Dendritic cell treated with granulocyte-macrophage colony-stimulating factor and Interleukin-4, amounts not matched to agents 40 ng/mL and 50 ng/mL, for 4 days (primary cell): ENCODE data around the gene RPRM.
"Not testable (repeated sequence)": the region's sequence is repeated elsewhere in the genome, so short reads cannot be mapped to it uniquely, and the experiment has no call there.

Experiments
- H3K27ac Mint-ChIP-seq: one replicate; pipeline ENCODE4 v1.8.0; 2022; ENCODE audit warnings: mild to moderate bottlenecking, mixed read lengths
- H3K27me3 Mint-ChIP-seq: one replicate; pipeline ENCODE4 v1.8.0; 2022; ENCODE audit warnings: mild to moderate bottlenecking, mixed read lengths
- H3K36me3 Mint-ChIP-seq: one replicate; pipeline ENCODE4 v1.8.0; 2022; ENCODE audit warnings: low read depth, mixed read lengths
- H3K4me1 Mint-ChIP-seq: one replicate; pipeline ENCODE4 v1.8.0; 2022; ENCODE audit warnings: low read depth, mixed read lengths
- H3K4me3 Mint-ChIP-seq: one replicate; pipeline ENCODE4 v1.8.0; 2022; ENCODE audit warnings: mild to moderate bottlenecking, moderate library complexity, mixed read lengths
- H3K9me3 Mint-ChIP-seq: one replicate; pipeline ENCODE4 v1.8.0; 2022; ENCODE audit warnings: mixed read lengths
- intact Hi-C: fragments of 100-400 bp; cut with micrococcal nuclease; formaldehyde crosslinking; loops from one replicate; pipeline ENCODE4 v1.15.0; 2022

RPRM gene

DNA sequence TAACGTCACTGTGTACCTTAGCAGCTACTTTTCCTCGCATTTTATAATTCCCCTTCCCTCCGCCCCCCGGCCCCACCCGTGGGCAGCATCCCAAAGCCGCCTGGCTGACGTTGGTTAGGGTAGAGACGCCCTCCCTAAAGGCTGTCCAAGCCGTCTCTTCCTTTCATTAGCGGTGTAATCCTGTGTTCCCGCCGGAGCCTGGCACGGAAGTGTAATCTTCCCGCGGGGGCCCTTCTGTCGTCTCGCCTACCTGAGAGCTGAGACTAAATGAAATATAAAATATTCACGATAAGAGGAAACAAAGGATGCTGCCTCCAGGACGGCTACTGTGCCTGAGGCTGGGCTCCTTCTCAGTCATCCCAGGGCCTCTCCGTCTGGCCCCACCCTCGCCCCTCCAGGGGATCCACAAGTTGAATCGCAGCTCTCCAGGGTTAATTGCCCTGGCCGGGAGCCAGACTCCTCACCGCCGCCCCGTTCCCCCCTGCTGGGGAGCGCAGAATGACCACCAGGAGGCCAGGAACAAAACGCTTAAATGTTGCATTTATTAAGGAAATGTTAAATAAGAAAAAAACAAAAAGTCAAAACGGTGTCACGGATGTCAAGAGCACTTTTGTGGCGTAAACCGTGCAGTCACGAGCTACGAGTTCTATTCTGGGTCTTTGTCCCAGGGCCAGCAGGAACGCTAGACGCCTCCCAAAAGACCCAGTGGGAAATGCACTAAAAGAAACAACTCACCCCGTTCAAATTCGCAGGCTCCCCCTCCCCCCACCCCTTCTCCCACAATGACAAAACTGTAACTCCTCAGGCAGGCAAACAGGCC is 1.5 kb downstream of the RPRM start:
- Mint-ChIP-seq H3K4me1 (peaks cover 17% of the 10 kb centered on the region), H3K27ac (no peak overlapping the region), H3K9me3 (no peaks in the 10 kb centered on the region), H3K4me3 (no peak overlapping the region), H3K27me3 (peaks cover 58% of the 10 kb centered on the region), H3K36me3 (no peaks in the 10 kb centered on the region)
- intact Hi-C loops: loop anchor here (5.0 kb wide), 1 partner anchor 615 kb away; no protein-coding TSS in a partner anchor

DNA sequence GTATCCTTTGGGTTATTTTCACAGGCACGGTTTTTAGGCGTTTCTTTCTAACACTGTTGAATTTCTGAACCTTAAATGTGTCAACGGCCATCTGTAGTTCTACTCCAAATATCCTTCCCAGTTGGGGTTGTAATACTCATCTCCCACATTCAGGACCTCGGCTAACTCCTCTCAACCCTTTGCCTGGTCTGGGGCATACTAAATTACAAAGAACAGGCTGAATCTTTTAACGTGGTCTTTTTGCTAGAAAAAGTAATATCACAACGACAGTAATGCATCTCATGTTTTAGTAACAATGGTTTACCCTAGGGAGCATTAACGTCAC is 2.1 kb downstream of the RPRM start:
- no peaks in the 10 kb centered on the region for H3K36me3 Mint-ChIP-seq
- intact Hi-C loops: loop anchor here (5.0 kb wide), 1 partner anchor 614 kb away; no protein-coding TSS in a partner anchor
- H3K27ac Mint-ChIP-seq: no peak overlapping the region
- H3K4me3 Mint-ChIP-seq: no peak overlapping the region
- peaks cover 58% of the 10 kb centered on the region for H3K27me3 Mint-ChIP-seq
- no peaks in the 10 kb centered on the region for H3K9me3 Mint-ChIP-seq
- peaks cover 17% of the 10 kb centered on the region for H3K4me1 Mint-ChIP-seq

DNA sequence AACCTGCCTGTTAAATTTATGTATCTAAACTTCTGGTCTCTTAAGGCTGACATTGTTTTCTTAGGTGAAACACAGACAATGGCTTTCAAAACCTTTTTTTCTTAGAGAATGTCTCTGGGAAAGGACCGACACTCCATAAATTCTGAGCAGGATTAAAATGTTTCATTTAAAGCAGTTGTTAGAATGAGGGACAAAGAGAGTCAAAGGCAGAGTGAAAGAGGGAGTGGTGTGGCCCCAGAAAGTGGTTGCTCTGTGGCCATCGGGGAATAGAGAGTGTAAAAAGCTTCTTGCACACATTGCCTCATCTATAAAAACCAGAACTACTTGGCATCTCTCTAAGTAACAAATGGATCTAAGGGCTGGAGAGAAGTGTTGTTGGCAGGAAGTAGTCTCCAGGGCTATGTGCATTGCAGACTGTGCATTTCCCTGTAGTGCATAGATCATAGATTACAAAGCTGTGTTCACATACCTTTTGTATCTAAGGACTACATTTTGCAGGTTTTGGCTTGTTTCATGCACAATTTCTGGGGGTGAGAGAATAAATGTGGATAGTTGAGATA is 3.6 kb downstream of the RPRM start:
- no peaks in the 10 kb centered on the region for H3K36me3 Mint-ChIP-seq
- no peak overlapping the region for H3K27ac Mint-ChIP-seq
- no peaks in the 10 kb centered on the region for H3K9me3 Mint-ChIP-seq
- intact Hi-C loops: loop anchor here (5.0 kb wide), 1 partner anchor 613 kb away; no protein-coding TSS in a partner anchor
- H3K4me3 Mint-ChIP-seq: no peak overlapping the region
- peaks cover 17% of the 10 kb centered on the region for H3K4me1 Mint-ChIP-seq
- H3K27me3 Mint-ChIP-seq: peaks cover 57% of the 10 kb centered on the region

DNA sequence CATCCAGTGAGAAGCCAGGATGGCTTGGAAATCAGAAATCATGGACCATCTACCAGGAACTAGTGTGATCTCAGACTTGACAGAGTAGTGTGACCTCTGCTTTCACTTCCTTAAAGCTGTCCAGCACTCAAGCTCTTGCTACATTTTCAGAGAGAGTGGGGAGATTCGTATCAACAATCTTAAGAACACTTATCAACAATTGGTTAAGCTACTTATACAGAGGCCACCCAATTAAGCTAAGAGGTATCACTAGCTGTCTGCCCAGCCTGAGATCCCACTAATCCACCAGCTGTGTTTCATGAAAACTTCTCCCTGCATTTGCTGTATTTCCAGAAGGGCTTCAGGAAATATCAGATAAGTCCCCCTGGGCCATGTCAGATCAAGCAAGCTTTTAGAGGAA is 4.2 kb downstream of the RPRM start:
- Mint-ChIP-seq H3K4me3 (no peak overlapping the region), H3K4me1 (peaks cover 17% of the 10 kb centered on the region), H3K27ac (no peak overlapping the region), H3K9me3 (no peaks in the 10 kb centered on the region), H3K36me3 (no peaks in the 10 kb centered on the region), H3K27me3 (peaks cover 52% of the 10 kb centered on the region)
- intact Hi-C loops: no loop called here

DNA sequence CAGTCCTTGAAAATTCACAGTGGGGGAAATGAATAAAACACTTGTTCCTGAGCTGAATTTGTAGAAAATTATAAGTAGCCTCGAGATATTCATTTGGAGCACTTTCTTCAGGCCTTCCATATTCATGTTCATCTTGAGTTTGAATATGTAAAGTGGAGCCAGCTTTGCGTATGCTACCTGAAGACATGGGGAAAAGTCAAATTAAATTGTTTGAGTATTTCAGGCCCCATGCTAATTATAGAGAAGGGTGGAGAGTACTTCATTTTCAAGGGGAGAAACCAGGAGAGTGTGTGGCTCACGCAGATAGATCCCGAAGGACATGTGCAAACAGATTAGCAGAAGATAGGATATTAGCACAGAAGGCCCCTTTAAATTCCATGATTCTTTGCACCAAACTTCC is 7.7 kb downstream of the RPRM start:
- H3K36me3 Mint-ChIP-seq: no peaks in the 10 kb centered on the region
- H3K4me1 Mint-ChIP-seq: no peaks in the 10 kb centered on the region
- peaks cover 16% of the 10 kb centered on the region for H3K27me3 Mint-ChIP-seq
- H3K4me3 Mint-ChIP-seq: no peak overlapping the region
- H3K9me3 Mint-ChIP-seq: no peaks in the 10 kb centered on the region
- no peak overlapping the region for H3K27ac Mint-ChIP-seq
- intact Hi-C loops: no loop called here

DNA sequence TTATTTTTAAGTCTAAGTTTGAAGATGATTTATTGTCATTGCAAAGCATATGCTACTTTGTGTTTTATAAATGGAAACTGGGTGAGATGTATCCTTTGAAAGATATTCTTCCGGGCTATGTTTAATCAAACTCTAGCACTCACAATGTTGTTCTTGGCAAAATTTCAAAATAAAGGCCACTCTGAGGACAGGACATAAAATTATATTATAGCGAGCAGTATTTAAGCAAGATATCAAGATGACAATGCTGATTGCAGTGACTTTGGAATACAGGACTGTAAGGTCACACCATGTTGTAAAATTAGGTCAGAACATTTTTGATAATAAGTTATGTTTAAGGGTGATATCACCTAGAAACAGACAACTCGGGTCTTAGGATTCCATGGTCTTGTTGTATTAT is 14.2 kb downstream of the RPRM start:
- H3K27me3 Mint-ChIP-seq: no peaks in the 10 kb centered on the region
- intact Hi-C loops: no loop called here
- H3K36me3 Mint-ChIP-seq: no peaks in the 10 kb centered on the region
- no peak overlapping the region for H3K4me3 Mint-ChIP-seq
- H3K27ac Mint-ChIP-seq: no peak overlapping the region
- no peaks in the 10 kb centered on the region for H3K4me1 Mint-ChIP-seq
- H3K9me3 Mint-ChIP-seq: no peaks in the 10 kb centered on the region

DNA sequence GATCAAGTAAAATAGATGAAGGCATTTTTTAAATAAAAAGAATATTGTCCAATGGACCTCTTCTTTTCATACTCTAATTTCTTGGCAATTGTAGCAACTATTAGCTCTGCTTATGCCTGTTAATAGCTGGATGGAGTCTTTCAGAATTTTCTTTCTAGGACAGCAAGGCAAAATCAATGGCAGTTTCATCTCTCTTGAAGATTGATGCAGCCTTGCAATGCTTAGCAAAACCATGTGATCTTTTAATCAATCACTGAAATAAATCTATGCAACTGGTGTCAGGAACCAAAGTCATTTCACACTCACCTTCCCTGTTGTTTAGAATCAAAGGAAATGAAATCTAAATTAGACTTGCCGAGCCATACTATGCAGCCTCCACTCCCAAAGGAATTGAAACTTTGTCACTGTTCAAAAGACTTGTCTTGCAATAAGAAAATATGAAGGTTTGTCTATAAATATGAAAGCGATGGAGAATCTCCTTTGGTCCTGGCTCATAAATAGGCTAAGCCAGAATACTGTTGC is 16.2 kb downstream of the RPRM start:
- no peaks in the 10 kb centered on the region for H3K9me3 Mint-ChIP-seq
- intact Hi-C loops: no loop called here
- H3K27ac Mint-ChIP-seq: no peak overlapping the region
- H3K36me3 Mint-ChIP-seq: no peaks in the 10 kb centered on the region
- no peak overlapping the region for H3K4me3 Mint-ChIP-seq
- H3K27me3 Mint-ChIP-seq: no peaks in the 10 kb centered on the region
- H3K4me1 Mint-ChIP-seq: no peaks in the 10 kb centered on the region

DNA sequence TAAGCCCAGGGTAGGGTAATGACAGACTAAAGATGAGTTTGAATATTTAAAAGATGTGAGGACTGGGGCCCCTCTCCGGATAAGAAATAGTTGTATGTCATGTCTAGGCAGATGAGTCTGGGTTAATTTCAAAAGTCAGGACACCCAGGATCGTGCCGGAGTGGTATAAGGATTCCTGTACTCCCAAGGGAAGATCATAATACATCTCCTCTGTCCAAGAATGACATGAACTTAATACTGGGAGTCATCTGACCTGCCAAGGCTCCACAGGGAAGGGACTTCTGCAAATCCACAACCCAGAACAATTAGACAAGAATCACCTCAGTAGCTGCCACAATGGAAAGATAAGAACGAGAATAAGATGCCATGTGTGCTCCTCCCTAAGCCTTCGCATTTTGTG is 17.1 kb downstream of the RPRM start:
- H3K36me3 Mint-ChIP-seq: no peaks in the 10 kb centered on the region
- intact Hi-C loops: no loop called here
- no peaks in the 10 kb centered on the region for H3K4me1 Mint-ChIP-seq
- no peaks in the 10 kb centered on the region for H3K27me3 Mint-ChIP-seq
- no peak overlapping the region for H3K27ac Mint-ChIP-seq
- H3K4me3 Mint-ChIP-seq: no peak overlapping the region
- H3K9me3 Mint-ChIP-seq: no peaks in the 10 kb centered on the region

DNA sequence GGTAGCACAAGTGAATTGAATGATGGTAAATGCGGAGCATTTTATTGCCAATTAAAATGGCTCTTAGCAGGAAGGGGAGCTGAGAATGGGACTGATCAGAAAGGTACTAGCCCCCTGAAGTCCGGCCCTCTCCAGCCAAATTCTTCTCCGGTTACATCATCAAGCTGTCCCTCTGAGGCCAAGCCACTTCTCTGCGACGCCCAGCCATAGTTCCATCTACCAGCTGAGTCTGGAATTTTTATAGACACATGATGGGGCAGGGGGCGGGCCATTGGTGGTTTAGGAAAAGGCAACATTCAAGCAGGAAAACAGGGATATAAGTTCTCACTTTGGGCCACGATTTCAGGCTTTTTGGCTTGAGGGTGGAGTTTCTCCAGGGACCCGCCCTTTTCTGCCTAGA is 22.7 kb downstream of the RPRM start:
- intact Hi-C loops: no loop called here
- Mint-ChIP-seq H3K4me3 (no peak overlapping the region), H3K9me3 (no peaks in the 10 kb centered on the region), H3K4me1 (no peaks in the 10 kb centered on the region), H3K27me3 (no peaks in the 10 kb centered on the region), H3K27ac (no peak overlapping the region), H3K36me3 (no peaks in the 10 kb centered on the region)

DNA sequence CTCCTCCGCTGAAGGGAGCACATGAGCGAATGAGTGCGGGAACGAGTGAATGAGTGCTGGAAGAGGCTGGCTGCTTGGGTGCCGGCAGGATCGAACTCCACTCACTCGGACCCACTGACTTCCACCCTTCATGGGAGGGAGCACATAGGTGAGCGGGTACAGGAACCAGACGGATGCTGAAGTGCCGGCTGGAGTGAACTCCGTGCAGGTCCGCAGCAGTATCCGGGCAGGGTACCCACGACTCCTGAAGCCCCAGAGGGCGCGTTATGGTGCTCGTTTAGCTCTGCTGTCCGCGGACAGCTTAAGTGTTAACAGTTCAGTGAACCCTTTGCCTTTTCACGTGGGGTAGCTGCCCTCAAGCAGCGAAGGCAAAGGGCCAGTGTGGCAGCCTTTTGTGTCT is 23.2 kb downstream of the RPRM start:
- H3K9me3 Mint-ChIP-seq: no peaks in the 10 kb centered on the region
- H3K27ac Mint-ChIP-seq: no peak overlapping the region
- intact Hi-C loops: no loop called here
- H3K4me3 Mint-ChIP-seq: no peak overlapping the region
- no peaks in the 10 kb centered on the region for H3K36me3 Mint-ChIP-seq
- H3K4me1 Mint-ChIP-seq: no peaks in the 10 kb centered on the region
- no peaks in the 10 kb centered on the region for H3K27me3 Mint-ChIP-seq

DNA sequence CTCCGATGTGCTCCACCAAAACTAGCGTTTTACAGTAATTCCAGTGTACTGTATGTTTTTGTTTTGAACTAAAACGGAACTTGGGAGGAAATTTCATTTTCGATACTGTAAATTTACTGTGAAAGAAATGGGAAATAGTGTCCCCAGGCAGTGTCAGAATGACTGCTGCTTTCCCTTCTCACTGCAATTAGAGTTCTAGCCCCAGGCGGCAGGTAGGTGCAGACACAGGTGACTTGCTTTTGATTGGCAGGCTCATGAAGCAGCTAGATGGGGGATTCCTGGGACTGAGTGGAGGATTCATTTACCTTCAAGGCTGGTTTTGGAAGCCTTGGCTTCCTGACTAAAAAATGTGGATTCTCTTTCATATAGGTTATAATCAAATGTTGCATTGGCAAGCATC is 27.0 kb downstream of the RPRM start:
- Mint-ChIP-seq H3K36me3 (no peaks in the 10 kb centered on the region), H3K27me3 (no peaks in the 10 kb centered on the region), H3K4me1 (no peaks in the 10 kb centered on the region), H3K4me3 (no peak overlapping the region), H3K27ac (no peak overlapping the region), H3K9me3 (no peaks in the 10 kb centered on the region)
- intact Hi-C loops: no loop called here

DNA sequence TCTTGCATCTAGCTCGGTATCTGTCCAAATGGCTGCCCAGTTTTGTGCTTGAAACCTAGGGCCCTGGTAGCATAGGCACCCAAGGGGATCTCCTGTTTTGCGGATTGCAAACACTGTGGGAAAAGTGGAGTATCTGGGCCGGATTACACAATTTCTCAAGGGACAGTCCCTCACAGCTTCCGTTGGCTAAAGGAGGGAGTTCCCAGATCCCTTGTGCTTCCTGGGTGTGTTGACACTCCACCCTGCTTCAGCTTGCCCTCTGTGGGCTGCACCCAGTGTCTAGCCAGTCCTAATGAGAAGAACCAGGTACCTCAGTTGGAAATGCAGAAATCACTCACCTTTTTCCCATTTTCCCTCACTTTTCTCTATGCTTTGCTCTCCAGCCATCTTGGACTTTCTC is 35.5 kb downstream of the RPRM start:
- H3K4me1 Mint-ChIP-seq: no peaks in the 10 kb centered on the region
- H3K27me3 Mint-ChIP-seq: no peaks in the 10 kb centered on the region
- H3K27ac Mint-ChIP-seq: no peak overlapping the region
- intact Hi-C loops: no loop called here
- peaks cover 49% of the 10 kb centered on the region for H3K9me3 Mint-ChIP-seq
- H3K36me3 Mint-ChIP-seq: no peaks in the 10 kb centered on the region
- no peak overlapping the region for H3K4me3 Mint-ChIP-seq

DNA sequence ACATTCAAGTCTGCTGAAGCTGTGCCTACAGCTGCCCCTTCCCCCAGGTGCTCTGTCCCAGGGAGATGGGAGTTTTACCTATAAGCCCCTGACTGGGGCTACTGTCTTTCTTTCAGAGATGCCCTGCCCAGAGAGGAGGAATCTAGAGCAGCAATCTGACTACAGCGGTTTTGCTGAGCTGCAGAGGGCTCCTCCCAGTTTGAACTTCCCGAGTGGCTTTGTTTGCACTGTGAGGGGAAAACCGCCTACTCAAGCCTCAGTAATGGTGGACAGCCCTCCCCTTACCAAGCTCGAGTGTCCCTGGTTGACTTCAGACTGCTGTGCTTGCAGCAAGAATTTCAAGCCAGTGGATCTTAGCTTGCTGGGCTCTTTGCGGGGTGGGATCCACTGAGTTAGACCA is 35.9 kb downstream of the RPRM start:
- H3K27ac Mint-ChIP-seq, H3K36me3 Mint-ChIP-seq, H3K4me1 Mint-ChIP-seq, intact Hi-C loops, H3K27me3 Mint-ChIP-seq, H3K4me3 Mint-ChIP-seq: not testable (repeated sequence)
- H3K9me3 Mint-ChIP-seq: peaks cover 53% of the 10 kb centered on the region

DNA sequence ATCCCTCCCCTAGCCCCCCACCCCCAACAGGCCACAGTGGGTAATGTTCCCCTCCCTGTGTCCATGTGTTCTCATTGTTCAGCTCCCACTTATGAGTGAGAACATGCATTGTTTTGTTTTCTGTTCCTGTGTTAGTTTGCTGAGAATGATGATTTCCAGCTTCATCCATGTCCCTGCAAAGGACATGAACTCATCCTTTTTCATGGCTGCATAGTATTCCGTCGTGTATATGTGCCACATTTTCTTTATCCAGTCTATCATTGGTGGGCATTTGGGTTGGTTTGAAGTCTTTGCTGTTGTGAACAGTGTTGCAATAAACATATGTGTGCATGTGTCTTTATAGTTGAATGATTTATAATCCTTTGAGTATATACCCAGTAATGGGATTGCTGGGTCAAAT is 38.5 kb downstream of the RPRM start:
- H3K36me3 Mint-ChIP-seq, H3K4me1 Mint-ChIP-seq, H3K27me3 Mint-ChIP-seq, H3K4me3 Mint-ChIP-seq, intact Hi-C loops, H3K27ac Mint-ChIP-seq: not testable (repeated sequence)
- peaks cover 53% of the 10 kb centered on the region for H3K9me3 Mint-ChIP-seq

DNA sequence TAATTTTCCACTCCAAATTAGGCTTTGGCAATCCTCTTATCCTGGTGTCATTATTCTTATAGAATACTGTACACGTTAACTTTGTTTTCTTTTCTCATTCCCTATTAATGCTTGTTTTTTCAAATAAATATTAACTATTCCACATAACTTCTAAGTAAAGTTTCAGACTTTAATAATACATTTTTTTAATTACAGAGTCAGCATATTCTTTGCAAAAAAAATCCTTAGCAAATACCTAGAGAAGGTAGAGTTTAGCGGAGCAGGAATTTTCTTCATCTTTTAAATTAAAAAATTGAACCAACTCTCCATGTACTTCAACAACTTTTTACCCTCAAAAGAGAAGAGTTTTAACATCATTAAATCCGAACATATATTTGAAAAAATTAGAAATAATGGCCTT is 45.2 kb downstream of the RPRM start:
- Mint-ChIP-seq H3K4me3 (no peak overlapping the region), H3K4me1 (no peaks in the 10 kb centered on the region), H3K9me3 (peaks cover 7% of the 10 kb centered on the region), H3K27me3 (no peaks in the 10 kb centered on the region), H3K36me3 (no peaks in the 10 kb centered on the region), H3K27ac (no peak overlapping the region)
- intact Hi-C loops: no loop called here
